AG04449 (cell line): ENCODE results near the gene OBSCN.

ENCODE experiments used
- CTCF ChIA-PET: fragments of 350-600 bp; formaldehyde crosslinking; extraction: SDS; loops from one replicate; lab custom pipeline; 2021; ENCODE audit warnings: antibody characterized with exemption; lab: Yijun Ruan, JAX
- POLR2A ChIA-PET: fragments of 400-600, 350-600 bp; formaldehyde crosslinking; extraction: SDS; loops from one replicate; lab custom pipeline; 2020; ENCODE audit warnings: antibody characterized with exemption, inconsistent platforms; lab: Yijun Ruan, JAX
- DNase-seq: peaks from one replicate; pipeline ENCODE4 v3.0.0-alpha.2; 2010; ENCODE audit warnings: low read depth, low spot score
- H3K4me3 ChIP-seq: 2 replicates; pipeline ENCODE4 v1.5.1; 2011; ENCODE audit warnings: low read depth, mild to moderate bottlenecking, control low read depth, low read length
- TF ChIP-seq, protein P1 (sequence below): IDR thresholded peaks from one replicate; pipeline ENCODE4 v1.5.1; 2011; ENCODE audit warnings: mild to moderate bottlenecking, moderate library complexity, low read length, control low read depth, inconsistent platforms; ENCODE audit not compliant: insufficient read depth; ENCODE audit errors: missing control alignments

The OBSCN gene

GRCh38 chr1:228207851-228208821 lies at the start of gene OBSCN:
Gene OBSCN (plus strand): TSS chr1:228208044. CDS start chr1:228211784, 3,740 bp downstream.
- DNase-seq, result no peak
- CTCF ChIA-PET, result interaction anchor here (1.5 kb wide), 1 partner anchor 307 kb away, joined by 4 read pairs; no protein-coding TSS in a partner anchor
- TF ChIP-seq, protein P1, sequence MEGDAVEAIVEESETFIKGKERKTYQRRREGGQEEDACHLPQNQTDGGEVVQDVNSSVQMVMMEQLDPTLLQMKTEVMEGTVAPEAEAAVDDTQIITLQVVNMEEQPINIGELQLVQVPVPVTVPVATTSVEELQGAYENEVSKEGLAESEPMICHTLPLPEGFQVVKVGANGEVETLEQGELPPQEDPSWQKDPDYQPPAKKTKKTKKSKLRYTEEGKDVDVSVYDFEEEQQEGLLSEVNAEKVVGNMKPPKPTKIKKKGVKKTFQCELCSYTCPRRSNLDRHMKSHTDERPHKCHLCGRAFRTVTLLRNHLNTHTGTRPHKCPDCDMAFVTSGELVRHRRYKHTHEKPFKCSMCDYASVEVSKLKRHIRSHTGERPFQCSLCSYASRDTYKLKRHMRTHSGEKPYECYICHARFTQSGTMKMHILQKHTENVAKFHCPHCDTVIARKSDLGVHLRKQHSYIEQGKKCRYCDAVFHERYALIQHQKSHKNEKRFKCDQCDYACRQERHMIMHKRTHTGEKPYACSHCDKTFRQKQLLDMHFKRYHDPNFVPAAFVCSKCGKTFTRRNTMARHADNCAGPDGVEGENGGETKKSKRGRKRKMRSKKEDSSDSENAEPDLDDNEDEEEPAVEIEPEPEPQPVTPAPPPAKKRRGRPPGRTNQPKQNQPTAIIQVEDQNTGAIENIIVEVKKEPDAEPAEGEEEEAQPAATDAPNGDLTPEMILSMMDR, result no peak
- H3K4me3 ChIP-seq, result no peak within 1 kb of the TSS
- POLR2A ChIA-PET, result no interaction called here

DNA sequence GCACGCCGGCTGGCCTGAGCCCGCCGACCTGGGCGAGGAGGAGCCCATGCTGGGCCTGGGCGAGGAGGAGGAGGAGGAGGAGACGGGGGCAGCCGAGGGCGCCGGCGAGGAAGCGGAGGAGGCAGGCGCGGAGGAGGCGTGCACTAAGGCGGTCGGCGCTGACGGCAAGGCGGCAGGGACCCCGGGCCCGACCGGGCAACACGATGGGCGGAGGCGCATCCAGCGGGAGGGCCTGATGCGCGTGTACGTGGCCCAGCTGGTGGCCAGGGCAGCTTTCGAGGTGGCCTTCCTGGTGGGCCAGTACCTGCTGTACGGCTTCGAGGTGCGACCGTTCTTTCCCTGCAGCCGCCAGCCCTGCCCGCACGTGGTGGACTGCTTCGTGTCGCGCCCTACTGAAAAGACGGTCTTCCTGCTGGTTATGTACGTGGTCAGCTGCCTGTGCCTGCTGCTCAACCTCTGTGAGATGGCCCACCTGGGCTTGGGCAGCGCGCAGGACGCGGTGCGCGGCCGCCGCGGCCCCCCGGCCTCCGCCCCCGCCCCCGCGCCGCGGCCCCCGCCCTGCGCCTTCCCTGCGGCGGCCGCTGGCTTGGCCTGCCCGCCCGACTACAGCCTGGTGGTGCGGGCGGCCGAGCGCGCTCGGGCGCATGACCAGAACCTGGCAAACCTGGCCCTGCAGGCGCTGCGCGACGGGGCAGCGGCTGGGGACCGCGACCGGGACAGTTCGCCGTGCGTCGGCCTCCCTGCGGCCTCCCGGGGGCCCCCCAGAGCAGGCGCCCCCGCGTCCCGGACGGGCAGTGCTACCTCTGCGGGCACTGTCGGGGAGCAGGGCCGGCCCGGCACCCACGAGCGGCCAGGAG lies 49.5 kb upstream of the OBSCN start:
- ChIA-PET CTCF (no interaction called here), POLR2A (interaction anchor here (1.0 kb wide), 1 partner anchor 10 kb away, joined by 3 read pairs; no protein-coding TSS in a partner anchor)
- TF ChIP-seq, protein P1, result no peak
- DNase-seq, result no peak
- no peak overlapping the region for H3K4me3 ChIP-seq

DNA sequence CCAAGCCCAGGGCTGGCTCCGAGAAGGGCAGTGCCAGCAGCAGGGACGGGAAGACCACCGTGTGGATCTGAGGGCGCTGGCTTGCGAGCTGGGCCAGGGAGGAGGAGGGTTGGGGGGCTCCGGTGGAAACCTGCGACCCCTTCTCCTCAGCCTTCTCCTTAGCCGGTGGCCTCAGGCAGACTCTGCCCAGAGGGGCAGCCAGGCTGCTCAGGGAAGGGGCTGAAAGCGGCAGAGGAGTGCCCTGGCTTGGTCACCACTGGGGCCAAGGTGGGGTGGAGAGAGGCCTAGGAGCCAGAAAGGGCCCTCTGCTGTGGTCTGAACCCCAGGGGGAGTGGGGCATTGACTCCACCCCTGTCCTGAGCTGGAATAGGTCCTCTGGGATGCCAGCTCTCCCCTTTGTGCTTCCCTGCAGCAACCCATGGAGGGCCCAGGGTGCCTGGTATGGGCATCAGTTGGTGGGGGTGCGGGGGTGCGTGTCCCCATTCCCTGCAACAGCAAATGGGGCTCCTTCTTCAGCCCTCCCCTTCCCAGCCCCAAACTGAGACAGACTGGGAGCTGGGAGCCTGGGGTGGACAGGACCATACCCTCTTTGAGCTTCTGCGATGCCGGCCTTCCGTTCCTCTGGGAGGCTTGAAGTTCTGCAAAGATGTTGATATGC lies 48.7 kb upstream of the OBSCN start:
- H3K4me3 ChIP-seq, result no peak overlapping the region
- DNase-seq, result no peak
- POLR2A ChIA-PET, result interaction anchor here (1.0 kb wide), 1 partner anchor 11 kb away, joined by 3 read pairs; no protein-coding TSS in a partner anchor
- TF ChIP-seq, protein P1, result no peak
- CTCF ChIA-PET, result no interaction called here

DNA sequence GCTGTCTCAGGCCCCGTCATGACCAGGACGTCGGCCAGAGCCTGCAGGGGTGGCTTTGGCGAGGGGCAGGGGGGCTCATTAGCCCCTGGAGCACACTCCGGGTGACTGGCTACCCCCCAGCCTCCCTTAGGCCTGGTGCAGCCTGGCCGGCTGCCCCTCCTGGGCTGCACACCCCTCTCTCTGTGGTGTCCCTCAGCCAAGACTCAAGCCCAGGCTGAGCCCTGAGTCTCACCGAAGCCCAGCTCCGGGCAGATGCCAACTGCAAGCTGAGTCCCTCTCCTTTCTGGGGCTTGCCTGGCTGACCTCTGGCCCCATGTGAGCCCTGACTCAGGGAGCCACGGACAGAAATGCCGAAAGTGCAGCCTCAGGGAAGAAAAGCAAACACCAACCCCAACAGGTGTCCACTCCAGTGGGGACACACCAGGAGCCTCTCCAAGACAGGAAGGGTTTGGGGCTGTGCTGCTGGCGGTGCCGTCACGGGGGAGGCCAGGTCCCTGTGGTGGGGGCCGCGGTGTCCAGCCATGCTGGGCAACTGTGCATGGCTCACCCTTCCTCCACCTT lies 47.6 kb upstream of the OBSCN start:
- no peak overlapping the region for H3K4me3 ChIP-seq
- no peak for DNase-seq
- TF ChIP-seq, protein P1, result no peak
- POLR2A ChIA-PET, result no interaction called here
- CTCF ChIA-PET, result no interaction called here

DNA sequence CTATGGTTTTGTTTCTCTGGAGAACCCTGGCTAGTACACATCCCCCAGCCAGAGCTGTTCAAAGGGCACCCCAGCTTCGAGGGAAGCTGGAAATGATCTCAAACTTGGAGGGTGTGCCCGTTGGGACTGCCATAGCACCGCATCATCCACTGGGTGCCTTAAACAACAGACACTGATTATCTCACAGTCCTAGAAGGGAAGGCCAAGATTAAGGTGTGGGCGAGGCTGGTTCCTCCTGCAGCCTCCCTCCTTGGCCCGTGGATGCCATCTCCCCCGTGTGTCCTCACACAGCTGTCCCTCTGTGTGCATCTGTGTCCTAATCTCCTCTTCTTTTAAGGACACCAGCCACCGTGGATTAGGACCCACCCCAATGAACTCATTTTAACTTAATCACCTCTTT lies 46.5 kb upstream of the OBSCN start:
- CTCF ChIA-PET, result interaction anchor here (5.0 kb wide), 1 partner anchor 9 kb away, joined by 53 read pairs; the partner anchor contains the start of gene GJC2
- H3K4me3 ChIP-seq, result no peak overlapping the region
- POLR2A ChIA-PET, result interaction anchor here (0.6 kb wide), 1 partner anchor 594 kb away, joined by 4 read pairs; no protein-coding TSS in a partner anchor
- no peak for DNase-seq
- TF ChIP-seq, protein P1, result no peak
